HUES6 (cell line): ENCODE data around the gene MX2.
"Not testable (repeated sequence)": the region's sequence is repeated elsewhere in the genome, so short reads cannot be mapped to it uniquely, and the experiment has no call there.

Source experiments
- H3K27ac ChIP-seq: 2 replicates; pipeline ENCODE4 v1.7.0; 2013; ENCODE audit warnings: low read depth, mild to moderate bottlenecking, low read length, inconsistent platforms
- H3K27me3 ChIP-seq: 2 replicates; pipeline ENCODE4 v1.6.1; 2013; ENCODE audit warnings: low read length; ENCODE audit not compliant: control insufficient read depth, insufficient read depth
- H3K36me3 ChIP-seq: 2 replicates; pipeline ENCODE4 v1.6.1; 2013; ENCODE audit warnings: low read length; ENCODE audit not compliant: control insufficient read depth, insufficient read depth
- H3K4me1 ChIP-seq: 2 replicates; pipeline ENCODE4 v1.6.1; 2013; ENCODE audit warnings: low read length; ENCODE audit not compliant: control insufficient read depth, insufficient read depth
- H3K4me3 ChIP-seq: 2 replicates; pipeline ENCODE4 v1.5.1; 2013; ENCODE audit warnings: low read depth, low read length
- H3K9ac ChIP-seq: one replicate; pipeline ENCODE4 v1.6.1; 2013; ENCODE audit warnings: mild to moderate bottlenecking, low read length
- H3K9me3 ChIP-seq: 2 replicates; pipeline ENCODE4 v1.6.1; 2013; ENCODE audit warnings: low read depth, low read length; ENCODE audit not compliant: control insufficient read depth, insufficient read depth

The MX2 gene

DNA sequence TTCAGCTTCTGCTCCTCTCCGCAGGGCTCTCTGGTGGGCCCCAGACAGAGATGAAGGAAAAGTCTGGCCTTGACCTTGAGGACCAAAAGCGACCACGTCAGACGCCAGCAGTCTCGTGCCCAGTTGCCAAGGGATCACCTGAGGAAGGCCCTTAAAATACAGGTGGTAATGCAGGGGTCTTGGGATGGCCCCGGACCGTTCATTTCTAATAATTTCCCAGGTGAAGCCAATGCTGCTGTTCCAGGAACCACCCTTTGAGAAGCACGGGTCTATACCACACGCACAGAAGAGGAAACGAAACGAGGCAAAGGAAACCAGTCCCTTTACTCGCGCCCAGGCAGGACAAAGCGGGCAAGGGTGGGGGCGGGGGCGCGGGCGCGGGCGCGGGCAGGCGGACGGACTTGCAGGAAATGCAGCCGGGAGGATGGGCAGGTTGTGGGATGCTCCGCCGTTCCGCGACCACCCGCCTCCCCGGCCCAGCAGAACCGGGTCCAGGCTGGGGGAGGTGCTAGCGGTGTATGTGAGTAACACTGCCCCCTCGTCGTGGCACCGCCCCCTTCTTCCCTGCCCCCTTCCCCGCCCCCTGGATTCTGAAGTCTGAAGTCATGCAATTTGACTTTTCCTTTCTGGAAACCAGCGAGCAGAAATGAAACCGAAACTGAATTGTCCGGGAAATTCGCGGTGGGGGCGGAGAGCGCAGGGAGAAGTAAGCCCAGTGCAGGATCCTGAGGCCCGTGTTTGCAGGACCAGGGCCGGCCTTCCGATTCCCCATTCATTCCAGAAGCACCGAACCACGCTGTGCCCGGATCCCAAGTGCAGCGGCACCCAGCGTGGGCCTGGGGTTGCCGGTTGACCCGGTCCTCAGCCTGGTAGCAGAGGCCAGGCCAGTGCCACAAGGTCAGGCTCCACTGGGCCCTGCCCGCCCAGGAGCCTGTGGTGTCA, 58.4 kb downstream of the MX2 start:
- peak overlapping the region; percentile 83 for H3K4me3 ChIP-seq
- no peaks in the 10 kb centered on the region for H3K36me3 ChIP-seq
- H3K9me3 ChIP-seq: peaks cover 4% of the 10 kb centered on the region; the same call in 1 of the 2 replicates
- peaks cover 9% of the 10 kb centered on the region; the same call in 1 of the 2 replicates for H3K4me1 ChIP-seq
- peak overlapping the region; percentile 69 for H3K9ac ChIP-seq
- H3K27ac ChIP-seq: no peak overlapping the region
- H3K27me3 ChIP-seq: peaks cover 21% of the 10 kb centered on the region

DNA sequence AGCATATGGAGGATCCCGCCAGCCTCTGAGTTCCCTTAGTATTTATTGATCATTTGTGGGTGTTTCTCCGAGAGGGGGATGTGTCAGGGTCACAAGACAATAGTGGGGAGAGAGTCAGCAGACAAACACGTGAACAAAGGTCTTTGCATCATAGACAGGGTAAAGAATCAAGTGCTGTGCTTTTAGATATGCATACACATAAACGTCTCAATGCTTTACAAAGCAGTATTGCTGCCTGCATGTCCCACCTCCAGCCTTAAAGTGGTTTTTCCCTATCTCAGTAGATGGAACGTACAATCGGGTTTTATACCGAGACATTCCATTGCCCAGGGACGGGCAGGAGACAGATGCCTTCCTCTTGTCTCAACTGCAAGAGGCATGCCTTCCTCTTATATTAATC, 59.2 kb downstream of the MX2 start:
- Histone ChIP-seq H3K27me3 (peaks cover 29% of the 10 kb centered on the region), H3K4me1 (peaks cover 12% of the 10 kb centered on the region; the same call in 1 of the 2 replicates)
- H3K27ac ChIP-seq, H3K9ac ChIP-seq, H3K36me3 ChIP-seq, H3K4me3 ChIP-seq, H3K9me3 ChIP-seq: not testable (repeated sequence)

- no peak overlapping the region for H3K27ac ChIP-seq
- no peaks in the 10 kb centered on the region for H3K36me3 ChIP-seq
- H3K4me1 ChIP-seq: peaks cover 12% of the 10 kb centered on the region; the same call in 1 of the 2 replicates
- peaks cover 3% of the 10 kb centered on the region; the same call in 1 of the 2 replicates for H3K9me3 ChIP-seq
- H3K27me3 ChIP-seq: peaks cover 47% of the 10 kb centered on the region
- no peak overlapping the region for H3K4me3 ChIP-seq
- H3K9ac ChIP-seq: no peak overlapping the region
Measured at GRCh38 chr21:41422546-41423304, 60.9 kb downstream of the MX2 start.

DNA sequence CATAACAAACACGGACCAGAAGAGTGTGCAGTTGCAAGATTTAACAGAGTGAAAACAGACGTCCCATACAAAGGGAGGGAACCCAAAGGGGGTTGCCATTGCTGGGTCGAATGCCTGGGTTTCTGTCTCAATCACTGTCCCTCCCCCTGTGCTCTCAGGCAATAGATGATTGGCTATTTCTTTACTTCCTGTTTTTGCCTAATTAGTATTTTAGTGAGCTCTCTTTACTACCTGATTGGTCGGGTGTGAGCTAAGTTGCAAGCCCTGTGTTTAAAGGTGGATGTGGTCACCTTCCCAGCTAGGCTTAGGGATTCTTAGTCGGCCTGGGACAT, 61.4 kb downstream of the MX2 start:
- H3K36me3 ChIP-seq, H3K9me3 ChIP-seq, H3K4me3 ChIP-seq, H3K27ac ChIP-seq, H3K9ac ChIP-seq: not testable (repeated sequence)
- Histone ChIP-seq H3K27me3 (peaks cover 52% of the 10 kb centered on the region), H3K4me1 (peaks cover 12% of the 10 kb centered on the region; the same call in 1 of the 2 replicates)

GRCh38 chr21:41425588-41425953, 63.7 kb downstream of the MX2 start:
- Histone ChIP-seq H3K9ac (peak overlapping the region; percentile 13), H3K36me3 (no peaks in the 10 kb centered on the region), H3K4me1 (peaks cover 3% of the 10 kb centered on the region; the same call in 1 of the 2 replicates), H3K9me3 (no peaks in the 10 kb centered on the region), H3K4me3 (peak overlapping the region; percentile 71), H3K27me3 (peaks cover 72% of the 10 kb centered on the region), H3K27ac (no peak overlapping the region)

GRCh38 chr21:41425954-41426675, 64.3 kb downstream of the MX2 start, which contains the start of gene MX1:
MX1 (plus strand) TSS chr21:41426239; CDS start chr21:41432071, 5,832 bp downstream.
- H3K36me3 ChIP-seq: no peaks in the 10 kb centered on the region
- H3K4me1 ChIP-seq: peaks cover 3% of the 10 kb centered on the region; the same call in 1 of the 2 replicates
- H3K27ac ChIP-seq: no peak within 1 kb of the TSS
- peaks cover 72% of the 10 kb centered on the region for H3K27me3 ChIP-seq
- peak within 1 kb of the TSS; percentile 71 for H3K4me3 ChIP-seq
- H3K9me3 ChIP-seq: no peaks in the 10 kb centered on the region
- peak within 1 kb of the TSS; percentile 13 for H3K9ac ChIP-seq

DNA sequence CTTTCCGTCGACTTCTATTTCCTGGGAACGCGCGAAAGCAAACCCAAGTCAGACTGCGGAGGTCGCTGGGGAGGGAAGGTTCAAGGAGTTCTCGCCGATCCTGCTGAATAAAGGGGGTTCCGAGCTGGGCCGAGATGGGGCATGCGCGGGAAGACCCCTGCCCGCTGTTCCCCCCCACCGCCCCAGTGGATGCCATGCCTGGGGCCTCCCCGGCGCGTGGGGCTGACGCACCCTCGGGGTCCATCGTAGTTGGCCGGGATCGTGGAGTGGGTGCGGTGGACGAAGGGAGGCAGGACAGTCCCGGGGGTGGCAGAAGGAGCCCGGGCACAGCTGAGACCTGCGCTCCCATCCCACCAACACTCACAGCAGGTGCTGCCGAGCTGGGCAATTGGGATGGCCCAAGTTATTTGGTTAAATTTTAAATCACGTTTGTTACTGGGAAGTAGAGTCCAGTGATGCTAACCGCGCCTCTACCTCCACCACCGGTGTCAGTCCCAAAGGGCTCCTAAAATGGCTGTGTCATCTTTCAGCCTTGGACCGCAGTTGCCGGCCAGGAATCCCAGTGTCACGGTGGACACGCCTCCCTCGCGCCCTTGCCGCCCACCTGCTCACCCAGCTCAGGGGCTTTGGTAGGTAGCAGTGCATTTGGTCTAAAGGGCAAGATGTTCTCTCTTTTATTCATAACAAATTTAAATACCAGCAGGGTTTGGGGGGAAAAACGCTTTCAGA, 65.0 kb downstream of the MX2 start:
- no peaks in the 10 kb centered on the region for H3K9me3 ChIP-seq
- peaks cover 3% of the 10 kb centered on the region; the same call in 1 of the 2 replicates for H3K4me1 ChIP-seq
- peak overlapping the region; percentile 71 for H3K4me3 ChIP-seq
- peaks cover 72% of the 10 kb centered on the region for H3K27me3 ChIP-seq
- no peak overlapping the region for H3K9ac ChIP-seq
- H3K27ac ChIP-seq: no peak overlapping the region
- no peaks in the 10 kb centered on the region for H3K36me3 ChIP-seq

DNA sequence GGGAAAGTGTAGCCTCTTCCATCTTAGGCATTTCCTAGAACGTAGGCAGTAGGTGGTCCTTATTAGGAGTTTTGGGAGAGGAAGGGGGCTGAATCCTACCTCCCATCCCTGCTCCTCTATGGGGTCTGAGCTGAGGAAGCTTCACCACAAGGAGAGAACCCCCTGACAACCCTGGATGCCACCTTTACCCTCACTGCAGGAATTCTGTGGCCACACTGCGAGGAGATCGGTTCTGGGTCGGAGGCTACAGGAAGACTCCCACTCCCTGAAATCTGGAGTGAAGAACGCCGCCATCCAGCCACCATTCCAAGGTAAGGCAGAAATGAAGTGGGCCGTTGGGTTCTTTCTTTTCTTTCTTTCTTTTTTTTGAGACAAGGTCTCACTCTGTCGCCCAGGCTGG, 65.7 kb downstream of the MX2 start:
- no peaks in the 10 kb centered on the region for H3K36me3 ChIP-seq
- no peaks in the 10 kb centered on the region for H3K9me3 ChIP-seq
- H3K4me1 ChIP-seq: peaks cover 3% of the 10 kb centered on the region; the same call in 1 of the 2 replicates
- no peak overlapping the region for H3K9ac ChIP-seq
- H3K27ac ChIP-seq: no peak overlapping the region
- peaks cover 70% of the 10 kb centered on the region for H3K27me3 ChIP-seq
- no peak overlapping the region for H3K4me3 ChIP-seq

GRCh38 chr21:41428311-41428710, 66.5 kb downstream of the MX2 start:
- Histone ChIP-seq H3K27me3 (peaks cover 67% of the 10 kb centered on the region), H3K27ac (no peak overlapping the region), H3K36me3 (no peaks in the 10 kb centered on the region), H3K4me1 (peaks cover 9% of the 10 kb centered on the region; the same call in 1 of the 2 replicates), H3K9ac (no peak overlapping the region), H3K4me3 (no peak overlapping the region), H3K9me3 (no peaks in the 10 kb centered on the region)

GRCh38 chr21:41428847-41429246, 67.0 kb downstream of the MX2 start:
- H3K4me3 ChIP-seq: no peak overlapping the region
- H3K36me3 ChIP-seq: no peaks in the 10 kb centered on the region
- H3K27ac ChIP-seq: no peak overlapping the region
- H3K9me3 ChIP-seq: no peaks in the 10 kb centered on the region
- peaks cover 63% of the 10 kb centered on the region for H3K27me3 ChIP-seq
- peaks cover 9% of the 10 kb centered on the region; the same call in 1 of the 2 replicates for H3K4me1 ChIP-seq
- H3K9ac ChIP-seq: no peak overlapping the region
